Measurements from ENCODE around the gene OLA1. TPM values are rescaled to one million over a fixed set of nuclear protein-coding genes. Genes with fewer than 3 reads are reported as not detected.
"Not testable (repeated sequence)": the region's sequence is repeated elsewhere in the genome, so short reads cannot be mapped to it uniquely, and the experiment has no call there.

The OLA1 gene
- total and polyA plus RNA-seq, 7 donors = 51.5 to 99.6 (median 67.6) TPM

- 95 to 96% methylated on average over 6 of the region's 6 CpGs for whole genome bisulfite sequencing, 2 donors
- no peak for DNase-seq
- Histone ChIP-seq H3K27me3 (no peaks in the 10 kb centered on the region), H3K36me3 (no peaks in the 10 kb centered on the region), H3K9me3 (no peaks in the 10 kb centered on the region), H3K4me1 (no peaks in the 10 kb centered on the region), H3K4me3 (no peak overlapping the region), H3K27ac (no peak overlapping the region)
- no peak for TF ChIP-seq POLR2AphosphoS5 (IDR thresholded peaks at IDR 0.05)
- no peak for TF ChIP-seq POLR2A (IDR thresholded peaks at IDR 0.05)
- TF ChIP-seq EP300 (IDR thresholded peaks at IDR 0.05) = no peak
- TF ChIP-seq, protein P1, sequence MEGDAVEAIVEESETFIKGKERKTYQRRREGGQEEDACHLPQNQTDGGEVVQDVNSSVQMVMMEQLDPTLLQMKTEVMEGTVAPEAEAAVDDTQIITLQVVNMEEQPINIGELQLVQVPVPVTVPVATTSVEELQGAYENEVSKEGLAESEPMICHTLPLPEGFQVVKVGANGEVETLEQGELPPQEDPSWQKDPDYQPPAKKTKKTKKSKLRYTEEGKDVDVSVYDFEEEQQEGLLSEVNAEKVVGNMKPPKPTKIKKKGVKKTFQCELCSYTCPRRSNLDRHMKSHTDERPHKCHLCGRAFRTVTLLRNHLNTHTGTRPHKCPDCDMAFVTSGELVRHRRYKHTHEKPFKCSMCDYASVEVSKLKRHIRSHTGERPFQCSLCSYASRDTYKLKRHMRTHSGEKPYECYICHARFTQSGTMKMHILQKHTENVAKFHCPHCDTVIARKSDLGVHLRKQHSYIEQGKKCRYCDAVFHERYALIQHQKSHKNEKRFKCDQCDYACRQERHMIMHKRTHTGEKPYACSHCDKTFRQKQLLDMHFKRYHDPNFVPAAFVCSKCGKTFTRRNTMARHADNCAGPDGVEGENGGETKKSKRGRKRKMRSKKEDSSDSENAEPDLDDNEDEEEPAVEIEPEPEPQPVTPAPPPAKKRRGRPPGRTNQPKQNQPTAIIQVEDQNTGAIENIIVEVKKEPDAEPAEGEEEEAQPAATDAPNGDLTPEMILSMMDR (IDR thresholded peaks at IDR 0.05) = no peak
- intact Hi-C loops (cut with DNase I) = no loop called here
Measured at GRCh38 chr2:174254267-174254666, 5.9 kb upstream of the OLA1 start.

- no peak for DNase-seq
- no peaks in the 10 kb centered on the region for H3K27me3 ChIP-seq
- H3K4me3 ChIP-seq = peak overlapping the region; percentile 72 to 84 (median 78)
- TF ChIP-seq POLR2A (IDR thresholded peaks at IDR 0.05) = no peak
- no peak for TF ChIP-seq EP300 (IDR thresholded peaks at IDR 0.05)
- TF ChIP-seq, protein P1 (IDR thresholded peaks at IDR 0.05) = no peak
- no peak for TF ChIP-seq POLR2AphosphoS5 (IDR thresholded peaks at IDR 0.05)
- no peaks in the 10 kb centered on the region for H3K9me3 ChIP-seq
- WGBS, 2 donors = 61 to 63% methylated on average over 16 of the region's 16 CpGs
- intact Hi-C loops (cut with DNase I) = loop anchor here (5.0 kb wide), 2 partner anchors 88 to 282 kb away; partner anchors contain the start of gene SP3
- no peaks in the 10 kb centered on the region for H3K36me3 ChIP-seq
- H3K27ac ChIP-seq = peak overlapping the region; percentile 81 to 88 (median 84)
- peaks cover 0 to 19% (median 9%) of the 10 kb centered on the region in 4 donors for H3K4me1 ChIP-seq
Measured at GRCh38 chr2:174248998-174249592, 763 bp upstream of the OLA1 start.

DNA sequence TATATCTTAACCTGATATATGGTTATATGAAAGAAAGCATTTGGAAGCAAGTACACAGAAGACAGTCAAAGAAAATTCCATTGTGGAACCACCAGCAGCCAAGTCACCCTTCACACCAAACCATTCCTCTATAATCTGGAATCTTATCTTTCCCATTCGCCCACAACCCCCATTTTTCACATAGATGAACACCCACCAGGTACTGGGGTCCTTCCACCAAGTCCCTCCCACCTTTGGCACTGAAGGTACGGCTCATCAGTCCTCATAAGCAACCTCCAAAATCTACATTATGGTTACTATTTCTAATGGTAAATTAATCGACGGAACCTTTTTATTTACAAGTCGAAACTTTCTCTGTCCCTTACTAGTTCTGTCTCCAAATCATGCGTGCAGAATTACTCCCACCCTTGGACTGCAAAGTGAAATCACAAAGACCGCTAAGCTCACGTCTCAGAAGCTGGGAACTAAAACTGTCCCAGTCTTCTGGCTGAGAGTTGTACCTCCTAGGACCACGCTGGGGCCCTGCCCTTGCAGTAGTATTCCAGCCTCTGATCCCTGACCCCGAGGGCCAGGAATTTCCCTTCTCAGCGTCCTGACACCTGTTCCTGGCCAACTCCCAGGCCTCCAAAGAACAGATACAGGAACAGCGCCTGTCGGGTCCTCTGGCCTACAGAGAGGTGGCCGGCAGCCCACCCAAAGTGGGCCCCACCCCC is 702 bp downstream of the OLA1 start:
- no peak for TF ChIP-seq POLR2AphosphoS5 (IDR thresholded peaks at IDR 0.05)
- TF ChIP-seq EP300 (IDR thresholded peaks at IDR 0.05) = no peak
- TF ChIP-seq, protein P1 (IDR thresholded peaks at IDR 0.05) = no peak
- TF ChIP-seq POLR2A (IDR thresholded peaks at IDR 0.05) = no peak
- peak overlapping the region; percentile 81 to 88 (median 84) for H3K27ac ChIP-seq
- H3K27me3 ChIP-seq = no peaks in the 10 kb centered on the region
- peak overlapping the region; percentile 72 to 84 (median 78) for H3K4me3 ChIP-seq
- WGBS, 2 donors = 9 to 20% methylated on average over 14 of the region's 14 CpGs
- H3K4me1 ChIP-seq = peaks cover 0 to 19% (median 9%) of the 10 kb centered on the region in 4 donors
- intact Hi-C loops (cut with DNase I) = loop anchor here (5.0 kb wide), 2 partner anchors 90 to 280 kb away; partner anchors contain the start of gene SP3
- no peaks in the 10 kb centered on the region for H3K36me3 ChIP-seq
- DNase-seq = peak; percentile 69
- no peaks in the 10 kb centered on the region for H3K9me3 ChIP-seq

- H3K27me3 ChIP-seq = no peaks in the 10 kb centered on the region
- H3K27ac ChIP-seq = no peak overlapping the region
- H3K36me3 ChIP-seq = peaks cover 0 to 5% (median 0%) of the 10 kb centered on the region in 4 donors
- H3K4me1 ChIP-seq = peaks cover 0 to 19% (median 9%) of the 10 kb centered on the region in 4 donors
- WGBS, 2 donors = 86 to 91% methylated on average over 18 of the region's 18 CpGs
- intact Hi-C loops (cut with DNase I) = loop anchor here (5.0 kb wide), 2 partner anchors 90 to 280 kb away; partner anchors contain the start of gene SP3
- no peak for DNase-seq
- no peak for TF ChIP-seq EP300 (IDR thresholded peaks at IDR 0.05)
- TF ChIP-seq, protein P1 (IDR thresholded peaks at IDR 0.05) = no peak
- TF ChIP-seq POLR2AphosphoS5 (IDR thresholded peaks at IDR 0.05) = no peak
- TF ChIP-seq POLR2A (IDR thresholded peaks at IDR 0.05) = no peak
- no peak overlapping the region for H3K4me3 ChIP-seq
- no peaks in the 10 kb centered on the region for H3K9me3 ChIP-seq
Measured at GRCh38 chr2:174246944-174247381, 1.4 kb downstream of the OLA1 start.

DNA sequence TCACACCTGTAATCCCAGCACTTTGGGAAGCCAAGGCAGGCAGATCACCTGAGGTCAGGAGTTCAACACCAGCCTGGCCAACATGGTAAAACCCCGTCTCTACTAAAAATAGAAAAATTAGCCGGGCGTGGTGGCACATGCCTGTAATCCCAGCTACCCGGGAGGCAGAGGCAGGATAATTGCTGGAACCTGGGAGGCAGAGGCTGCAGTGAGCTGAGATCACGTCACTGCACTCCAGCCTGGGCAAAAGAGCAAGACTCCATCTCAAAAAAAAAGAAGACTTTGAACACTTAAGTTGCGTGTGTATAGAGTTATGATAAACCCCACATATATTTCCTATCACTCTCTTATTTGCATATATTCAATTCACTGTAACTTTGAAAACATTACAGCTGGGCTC is 2.7 kb downstream of the OLA1 start:
- H3K27ac ChIP-seq, H3K36me3 ChIP-seq, H3K4me3 ChIP-seq, H3K27me3 ChIP-seq, H3K9me3 ChIP-seq, DNase-seq: not testable (repeated sequence)
- intact Hi-C loops (cut with DNase I) = loop anchor here (5.0 kb wide), 2 partner anchors 92 to 278 kb away; partner anchors contain the start of gene SP3
- peaks cover 0 to 19% (median 9%) of the 10 kb centered on the region in 4 donors for H3K4me1 ChIP-seq
- 76 to 90% methylated on average over 6 of the region's 6 CpGs for WGBS, 2 donors

All from sigmoid colon (tissue), 7 donors.